Measurements from ENCODE around the gene USP6NL.

The USP6NL gene

GRCh38 chr10:11479300-11479699 is 132.2 kb downstream of the USP6NL start:
- DNase-seq (ENCODE audit: low read depth in 2 of 2): no peak

- no peak for DNase-seq (ENCODE audit: low read depth in 2 of 2)
Measured at GRCh38 chr10:11478807-11479206, 132.6 kb downstream of the USP6NL start.

GRCh38 chr10:11475831-11476434 is 135.5 kb downstream of the USP6NL start:
- DNase-seq (ENCODE audit: low read depth in 2 of 2): no peak

GRCh38 chr10:11473128-11473760 is 138.2 kb downstream of the USP6NL start:
- no peak for DNase-seq (ENCODE audit: low read depth in 2 of 2)

- peak in 1 of 2 experiments; percentile 10 for DNase-seq (ENCODE audit: low read depth in 2 of 2)
Measured at GRCh38 chr10:11472158-11472753, 139.2 kb downstream of the USP6NL start.

GRCh38 chr10:11469575-11470391 is 141.7 kb downstream of the USP6NL start:
- DNase-seq (ENCODE audit: low read depth in 2 of 2): no peak

GRCh38 chr10:11468126-11468742 is 143.2 kb downstream of the USP6NL start:
- DNase-seq (ENCODE audit: low read depth in 2 of 2): no peak

GRCh38 chr10:11465406-11465805 is 146.0 kb downstream of the USP6NL start:
- DNase-seq (ENCODE audit: low read depth in 2 of 2): no peak

GRCh38 chr10:11463111-11463510 is 148.3 kb downstream of the USP6NL start:
- no peak for DNase-seq (ENCODE audit: low read depth in 2 of 2)

GRCh38 chr10:11462071-11462470 is 149.4 kb downstream of the USP6NL start:
- DNase-seq (ENCODE audit: low read depth in 2 of 2): no peak

GRCh38 chr10:11457336-11457735 is 154.1 kb downstream of the USP6NL start:
- DNase-seq (ENCODE audit: low read depth in 2 of 2): no peak

GRCh38 chr10:11454958-11455566 is 156.4 kb downstream of the USP6NL start:
- no peak for DNase-seq (ENCODE audit: low read depth in 2 of 2)

GRCh38 chr10:11454160-11454559 is 157.3 kb downstream of the USP6NL start:
- DNase-seq (ENCODE audit: low read depth in 2 of 2): no peak

GRCh38 chr10:11451640-11452260 is 159.7 kb downstream of the USP6NL start:
- no peak for DNase-seq (ENCODE audit: low read depth in 2 of 2)

GRCh38 chr10:11450427-11450826 is 161.0 kb downstream of the USP6NL start:
- DNase-seq (ENCODE audit: low read depth in 2 of 2): no peak

- no peak for DNase-seq (ENCODE audit: low read depth in 2 of 2)
Measured at GRCh38 chr10:11449761-11450160, 161.7 kb downstream of the USP6NL start.

GRCh38 chr10:11448545-11449244 is 162.8 kb downstream of the USP6NL start:
- no peak for DNase-seq (ENCODE audit: low read depth in 2 of 2)

- no peak for DNase-seq (ENCODE audit: low read depth in 2 of 2)
Measured at GRCh38 chr10:11448190-11448544, 163.3 kb downstream of the USP6NL start.

GRCh38 chr10:11447586-11447985 is 163.9 kb downstream of the USP6NL start:
- no peak for DNase-seq (ENCODE audit: low read depth in 2 of 2)

GRCh38 chr10:11446864-11447263 is 164.6 kb downstream of the USP6NL start:
- DNase-seq (ENCODE audit: low read depth in 2 of 2): no peak

- DNase-seq (ENCODE audit: low read depth in 2 of 2): no peak
Measured at GRCh38 chr10:11446133-11446532, 165.3 kb downstream of the USP6NL start.
